ENCODE results near the gene STX8.

The STX8 gene

GRCh38 chr17:9517396-9517795 lies 58.2 kb downstream of the STX8 start:
- DNase-seq (ENCODE audit: low spot score) = no peak
- no peak for TF ChIP-seq CTCF (IDR thresholded peaks at IDR 0.05; ENCODE audit: borderline replicate concordance, control extremely low read depth, extremely low read depth, insufficient read depth, missing control alignments)
- in situ Hi-C loops (cut with MboI; ENCODE audit: low sequenced_read_pairs, unreplicated experiment) = loop anchor here (10.0 kb wide), 1 partner anchor 113 kb away; no protein-coding TSS in a partner anchor

- in situ Hi-C loops (cut with MboI; ENCODE audit: low sequenced_read_pairs, unreplicated experiment) = loop anchor here (10.0 kb wide), 1 partner anchor 108 kb away; no protein-coding TSS in a partner anchor
- no peak for DNase-seq (ENCODE audit: low spot score)
- no peak for TF ChIP-seq CTCF (IDR thresholded peaks at IDR 0.05; ENCODE audit: borderline replicate concordance, control extremely low read depth, extremely low read depth, insufficient read depth, missing control alignments)
Measured at GRCh38 chr17:9513266-9513665, 62.4 kb downstream of the STX8 start.

- no peak for TF ChIP-seq CTCF (IDR thresholded peaks at IDR 0.05; ENCODE audit: borderline replicate concordance, control extremely low read depth, extremely low read depth, insufficient read depth, missing control alignments)
- no peak for DNase-seq (ENCODE audit: low spot score)
- in situ Hi-C loops (cut with MboI; ENCODE audit: low sequenced_read_pairs, unreplicated experiment) = loop anchor here (10.0 kb wide), 1 partner anchor 108 kb away; no protein-coding TSS in a partner anchor
Measured at GRCh38 chr17:9512323-9513168, 63.1 kb downstream of the STX8 start.

GRCh38 chr17:9509236-9509816 lies 66.3 kb downstream of the STX8 start:
- no peak for TF ChIP-seq CTCF (IDR thresholded peaks at IDR 0.05; ENCODE audit: borderline replicate concordance, control extremely low read depth, extremely low read depth, insufficient read depth, missing control alignments)
- no peak for DNase-seq (ENCODE audit: low spot score)
- in situ Hi-C loops (cut with MboI; ENCODE audit: low sequenced_read_pairs, unreplicated experiment) = no loop called here

GRCh38 chr17:9499041-9499440 lies 76.6 kb downstream of the STX8 start:
- TF ChIP-seq CTCF (IDR thresholded peaks at IDR 0.05; ENCODE audit: borderline replicate concordance, control extremely low read depth, extremely low read depth, insufficient read depth, missing control alignments) = no peak
- in situ Hi-C loops (cut with MboI; ENCODE audit: low sequenced_read_pairs, unreplicated experiment) = no loop called here

GRCh38 chr17:9498490-9498889 lies 77.1 kb downstream of the STX8 start:
- no peak for DNase-seq (ENCODE audit: low spot score)
- TF ChIP-seq CTCF (IDR thresholded peaks at IDR 0.05; ENCODE audit: borderline replicate concordance, control extremely low read depth, extremely low read depth, insufficient read depth, missing control alignments) = no peak
- in situ Hi-C loops (cut with MboI; ENCODE audit: low sequenced_read_pairs, unreplicated experiment) = no loop called here

More at GRCh38 chr17:9499041-9499440, 76.6 kb downstream of the STX8 start:
- no peak for DNase-seq (ENCODE audit: low spot score)
